Measurements from ENCODE around the gene MBIP.
"Not testable (repeated sequence)": the region's sequence is repeated elsewhere in the genome, so short reads cannot be mapped to it uniquely, and the experiment has no call there.

The MBIP gene

GRCh38 chr14:36320200-36320896 is at the start of gene MBIP:
MBIP (minus strand) TSS chr14:36320637; CDS start chr14:36320588, 49 bp downstream.
- H3K27ac Mint-ChIP-seq, result peak within 1 kb of the TSS; percentile 90
- peaks cover 8% of the 10 kb centered on the region for H3K36me3 Mint-ChIP-seq
- H3K4me1 Mint-ChIP-seq, result peaks cover 14% of the 10 kb centered on the region
- peak; percentile 60 to 85 for DNase-seq (ENCODE audit: low spot score in 2 of 2)
- H3K4me3 Mint-ChIP-seq, result peak within 1 kb of the TSS; percentile 92
- peaks cover 3% of the 10 kb centered on the region for H3K9me3 Mint-ChIP-seq
- peak; percentile 98 for ATAC-seq

GRCh38 chr14:36367985-36368774 is 47.7 kb upstream of the MBIP start:
- Mint-ChIP-seq H3K9me3 (no peaks in the 10 kb centered on the region), H3K27ac (no peak overlapping the region), H3K4me1 (no peaks in the 10 kb centered on the region), H3K36me3 (no peaks in the 10 kb centered on the region), H3K4me3 (no peak overlapping the region)
- ATAC-seq, result no peak
- no peak for DNase-seq (ENCODE audit: low spot score in 2 of 2)

GRCh38 chr14:36365766-36366165 is 45.3 kb upstream of the MBIP start:
- Mint-ChIP-seq H3K36me3 (no peaks in the 10 kb centered on the region), H3K4me1 (no peaks in the 10 kb centered on the region), H3K27ac (no peak overlapping the region), H3K4me3 (no peak overlapping the region), H3K9me3 (no peaks in the 10 kb centered on the region)
- ATAC-seq (no peak), DNase-seq (ENCODE audit: low spot score in 2 of 2) (no peak)

- ATAC-seq, result no peak
- DNase-seq (ENCODE audit: low spot score in 2 of 2), result no peak
- no peaks in the 10 kb centered on the region for H3K36me3 Mint-ChIP-seq
- no peaks in the 10 kb centered on the region for H3K9me3 Mint-ChIP-seq
- H3K4me1 Mint-ChIP-seq, result no peaks in the 10 kb centered on the region
- no peak overlapping the region for H3K4me3 Mint-ChIP-seq
- H3K27ac Mint-ChIP-seq, result no peak overlapping the region
Observed at GRCh38 chr14:36363704-36364103, 43.3 kb upstream of the MBIP start.

- ATAC-seq, result no peak
- H3K9me3 Mint-ChIP-seq, result no peaks in the 10 kb centered on the region
- H3K36me3 Mint-ChIP-seq, result no peaks in the 10 kb centered on the region
Observed at GRCh38 chr14:36362648-36363047, 42.2 kb upstream of the MBIP start.

GRCh38 chr14:36361210-36361853 is 40.9 kb upstream of the MBIP start:
- no peak for ATAC-seq
- no peaks in the 10 kb centered on the region for H3K4me1 Mint-ChIP-seq
- no peak overlapping the region for H3K27ac Mint-ChIP-seq
- H3K36me3 Mint-ChIP-seq, result no peaks in the 10 kb centered on the region
- H3K9me3 Mint-ChIP-seq, result peaks cover 5% of the 10 kb centered on the region
- H3K4me3 Mint-ChIP-seq, result no peak overlapping the region
- no peak for DNase-seq (ENCODE audit: low spot score in 2 of 2)

More at GRCh38 chr14:36362648-36363047, 42.2 kb upstream of the MBIP start:
- no peaks in the 10 kb centered on the region for H3K4me1 Mint-ChIP-seq
- DNase-seq (ENCODE audit: low spot score in 2 of 2), result no peak
- no peak overlapping the region for H3K27ac Mint-ChIP-seq
- no peak overlapping the region for H3K4me3 Mint-ChIP-seq

- H3K9me3 Mint-ChIP-seq, result peaks cover 5% of the 10 kb centered on the region
- ATAC-seq (no peak), DNase-seq (ENCODE audit: low spot score in 2 of 2) (no peak)
- no peaks in the 10 kb centered on the region for H3K4me1 Mint-ChIP-seq
- no peak overlapping the region for H3K4me3 Mint-ChIP-seq
- no peaks in the 10 kb centered on the region for H3K36me3 Mint-ChIP-seq
- no peak overlapping the region for H3K27ac Mint-ChIP-seq
Observed at GRCh38 chr14:36356862-36357261, 36.4 kb upstream of the MBIP start.

GRCh38 chr14:36346052-36346451 is 25.6 kb upstream of the MBIP start:
- ATAC-seq (no peak), DNase-seq (ENCODE audit: low spot score in 2 of 2) (no peak)
- Mint-ChIP-seq H3K9me3 (no peaks in the 10 kb centered on the region), H3K36me3 (no peaks in the 10 kb centered on the region), H3K27ac (no peak overlapping the region), H3K4me1 (no peaks in the 10 kb centered on the region), H3K4me3 (no peak overlapping the region)

GRCh38 chr14:36344211-36344610 is 23.8 kb upstream of the MBIP start:
- H3K9me3 Mint-ChIP-seq, result no peaks in the 10 kb centered on the region
- H3K4me1 Mint-ChIP-seq, result no peaks in the 10 kb centered on the region
- DNase-seq (ENCODE audit: low spot score in 2 of 2), result no peak
- H3K27ac Mint-ChIP-seq, result no peak overlapping the region
- no peak for ATAC-seq
- H3K4me3 Mint-ChIP-seq, result no peak overlapping the region
- no peaks in the 10 kb centered on the region for H3K36me3 Mint-ChIP-seq

- ATAC-seq, H3K27ac Mint-ChIP-seq, H3K4me1 Mint-ChIP-seq: not testable (repeated sequence)
Observed at GRCh38 chr14:36341811-36342210, 21.4 kb upstream of the MBIP start.

GRCh38 chr14:36340276-36340890 is 19.9 kb upstream of the MBIP start:
- Mint-ChIP-seq H3K36me3 (no peaks in the 10 kb centered on the region), H3K9me3 (no peaks in the 10 kb centered on the region), H3K27ac (no peak overlapping the region), H3K4me1 (no peaks in the 10 kb centered on the region), H3K4me3 (no peak overlapping the region)
- ATAC-seq, result peak; percentile 85
- no peak for DNase-seq (ENCODE audit: low spot score in 2 of 2)

More at GRCh38 chr14:36341811-36342210, 21.4 kb upstream of the MBIP start:
- H3K9me3 Mint-ChIP-seq; H3K36me3 Mint-ChIP-seq; H3K4me3 Mint-ChIP-seq; DNase-seq (ENCODE audit: low spot score in 2 of 2): not testable (repeated sequence)

- H3K27ac Mint-ChIP-seq, result no peak overlapping the region
- no peaks in the 10 kb centered on the region for H3K36me3 Mint-ChIP-seq
- no peaks in the 10 kb centered on the region for H3K9me3 Mint-ChIP-seq
- DNase-seq (ENCODE audit: low spot score in 2 of 2) (no peak), ATAC-seq (no peak)
- H3K4me1 Mint-ChIP-seq, result no peaks in the 10 kb centered on the region
- H3K4me3 Mint-ChIP-seq, result no peak overlapping the region
Observed at GRCh38 chr14:36339816-36340215, 19.4 kb upstream of the MBIP start.

- DNase-seq (ENCODE audit: low spot score in 2 of 2) (no peak), ATAC-seq (no peak)
- no peaks in the 10 kb centered on the region for H3K4me1 Mint-ChIP-seq
- H3K9me3 Mint-ChIP-seq, result no peaks in the 10 kb centered on the region
- no peak overlapping the region for H3K27ac Mint-ChIP-seq
- no peak overlapping the region for H3K4me3 Mint-ChIP-seq
- no peaks in the 10 kb centered on the region for H3K36me3 Mint-ChIP-seq
Observed at GRCh38 chr14:36333119-36333518, 12.7 kb upstream of the MBIP start.

GRCh38 chr14:36327573-36327972 is 7.1 kb upstream of the MBIP start:
- not testable (repeated sequence) for H3K27ac Mint-ChIP-seq; H3K36me3 Mint-ChIP-seq; H3K4me1 Mint-ChIP-seq; ATAC-seq; H3K9me3 Mint-ChIP-seq; H3K4me3 Mint-ChIP-seq; DNase-seq (ENCODE audit: low spot score in 2 of 2)

GRCh38 chr14:36325853-36326252 is 5.4 kb upstream of the MBIP start:
- no peaks in the 10 kb centered on the region for H3K36me3 Mint-ChIP-seq
- no peak for DNase-seq (ENCODE audit: low spot score in 2 of 2)

More at GRCh38 chr14:36325853-36326252, 5.4 kb upstream of the MBIP start:
- ATAC-seq, result no peak
- Mint-ChIP-seq H3K4me3 (no peak overlapping the region), H3K27ac (no peak overlapping the region), H3K4me1 (peaks cover 2% of the 10 kb centered on the region), H3K9me3 (no peaks in the 10 kb centered on the region)
